Aorta (tissue), 5 donors: Measurements from ENCODE around the gene HAPLN2. TPM values are rescaled to one million over a fixed set of nuclear protein-coding genes. Genes with fewer than 3 reads are reported as not detected.
"Not testable (repeated sequence)": the region's sequence is repeated elsewhere in the genome, so short reads cannot be mapped to it uniquely, and the experiment has no call there.

Experiments
- ATAC-seq: fragments of 200-7000 bp; cut with Tn5 transposase; one replicate; pipeline ENCODE4 v1.9.1; 2022; ENCODE audit warnings: moderate library complexity; ENCODE audit not compliant: low FRiP score
- DNase-seq, 2 donors: peaks; one replicate each; pipeline ENCODE4 v3.0.0-alpha.2; 2020
- H3K27ac ChIP-seq, 2 donors: one replicate each; pipeline ENCODE4 v1.5.1; 2013; ENCODE audit warnings: low read length in 2 of 2, mild to moderate bottlenecking in 2 of 2, moderate library complexity in 2 of 2, control low read depth in 1 of 2, inconsistent platforms in 1 of 2, low read depth in 1 of 2
- H3K27me3 ChIP-seq, 2 donors: one replicate each; pipeline ENCODE4 v1.6.1; 2013; ENCODE audit warnings: control low read depth in 1 of 2, low read length in 1 of 2, mild to moderate bottlenecking in 1 of 2, moderate library complexity in 1 of 2; ENCODE audit not compliant: insufficient read depth in 2 of 2, control insufficient read depth in 1 of 2
- H3K36me3 ChIP-seq, 2 donors: one replicate each; pipeline ENCODE4 v1.6.1; 2013; ENCODE audit warnings: control low read depth in 1 of 2, low read length in 1 of 2, mild to moderate bottlenecking in 1 of 2; ENCODE audit not compliant: insufficient read depth in 2 of 2, control insufficient read depth in 1 of 2
- H3K4me1 ChIP-seq, 2 donors: one replicate each; pipeline ENCODE4 v1.6.1; 2013; ENCODE audit warnings: low read length in 2 of 2, control low read depth in 1 of 2, mild to moderate bottlenecking in 1 of 2, moderate library complexity in 1 of 2; ENCODE audit not compliant: insufficient read depth in 2 of 2, control insufficient read depth in 1 of 2
- H3K4me3 ChIP-seq, 2 donors: one replicate each; pipeline ENCODE4 v1.5.1; 2013; ENCODE audit warnings: low read length in 2 of 2, control low read depth in 1 of 2, mild to moderate bottlenecking in 1 of 2
- H3K9me3 ChIP-seq: one replicate; pipeline ENCODE4 v1.6.1; 2013; ENCODE audit warnings: mild to moderate bottlenecking, low read length; ENCODE audit not compliant: control insufficient read depth
- WGBS, 2 donors: extraction: QIAGEN DNeasy Blood & Tissue Kit; methylation state at CpG; one replicate each; pipeline ENCODE4 v1.1.7; 2013; 5-methylcytosine and 5-hydroxymethylcytosine counted together
- intact Hi-C, 2 donors: fragments of 100-400 bp; cut with DNase I; formaldehyde crosslinking; loops; one replicate each; pipeline versions ENCODE4 v1.14.2 to v1.15.0; 2022
- polyA plus RNA-seq, 2 donors: library from polyadenylated mRNA; stranded (reverse); fragments of 200-250 nt; gene quantifications; one replicate each; pipeline ENCODE4 v1.2.3, GENCODE V29; 2013
- total RNA-seq, 2 donors: library from RNA; stranded (reverse); fragmentation: NEBNext Ultra II Directional; extraction: Animal tissue kit (Norgen Biotek cat#: 25700); gene quantifications; one replicate each; pipeline ENCODE4 v1.2.1, GENCODE V29; 2021
- donor health status: healthy with polysubstance abuse.
- donor health status: Bipolar disorder and iron deficiency.
- donor health status: DM: no; HTN: no; CAD: no.
- donor health status: DM: no; HTN: no; CAD: no.
- donor health status: DM: yes; HTN: yes; CAD: no.

HAPLN2 gene
- total and polyA plus RNA-seq, 4 donors: 0.13 to 0.94 (median 0.39) TPM; not detected in 1

DNA sequence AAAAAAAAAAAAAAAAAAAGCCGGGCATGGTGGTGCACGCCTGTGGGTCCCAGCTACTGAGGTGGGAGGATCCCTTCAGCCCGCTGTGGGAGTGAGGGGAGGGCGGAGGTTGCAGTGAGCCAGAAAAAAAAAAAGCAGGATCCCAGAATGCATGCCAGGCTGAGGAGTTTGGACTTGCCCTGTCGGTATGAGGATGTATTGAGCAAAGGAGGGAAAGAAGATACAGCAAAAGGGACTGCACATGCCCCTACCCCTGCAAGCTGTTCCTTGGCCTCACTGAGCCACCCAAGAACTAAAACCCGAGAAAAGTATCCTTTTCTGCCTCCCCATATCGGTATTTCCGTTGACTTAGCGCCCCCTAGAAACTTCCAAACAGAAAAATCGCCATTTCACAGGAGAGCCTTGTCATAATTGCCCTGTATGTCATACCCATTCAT, 16.6 kb upstream of the HAPLN2 start:
- Histone ChIP-seq H3K27me3 (no peaks in the 10 kb centered on the region), H3K27ac (no peak overlapping the region), H3K9me3 (no peaks in the 10 kb centered on the region), H3K4me1 (no peaks in the 10 kb centered on the region), H3K4me3 (no peak overlapping the region), H3K36me3 (no peaks in the 10 kb centered on the region)
- DNase-seq (no peak), ATAC-seq (no peak)
- WGBS, 2 donors: 29 to 35% methylated on average over 10 of the region's 10 CpGs
- intact Hi-C loops: loop anchor here in 1 of 2 donors (10.0 kb wide), 1 partner anchor 218 kb away; no protein-coding TSS in a partner anchor

DNA sequence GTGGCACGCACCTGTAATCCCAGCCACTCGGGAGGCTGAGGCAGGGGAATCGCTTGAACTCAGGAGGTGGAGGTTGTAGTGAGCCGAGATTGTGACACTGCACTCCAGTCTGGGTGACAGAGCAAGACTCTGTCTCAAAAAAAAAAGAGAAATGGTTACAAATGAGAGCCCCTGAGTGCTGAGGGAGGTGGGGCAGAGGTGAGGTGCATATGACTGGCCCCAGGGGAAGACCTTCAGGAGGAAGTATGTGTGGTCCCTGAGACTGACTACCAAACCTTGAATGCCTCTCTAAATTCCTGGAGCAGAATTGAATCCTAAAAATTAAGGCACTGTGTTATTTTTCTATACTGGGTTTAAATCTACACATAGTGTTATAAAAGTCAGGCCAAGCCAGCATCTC, 11.9 kb upstream of the HAPLN2 start:
- not testable (repeated sequence) for H3K27me3 ChIP-seq, H3K36me3 ChIP-seq, ATAC-seq, DNase-seq, H3K9me3 ChIP-seq, H3K27ac ChIP-seq, H3K4me3 ChIP-seq, H3K4me1 ChIP-seq
- intact Hi-C loops: loop anchor here in 1 of 2 donors (10.0 kb wide), 1 partner anchor 223 kb away; no protein-coding TSS in a partner anchor
- 81 to 82% methylated on average over 4 of the region's 4 CpGs for WGBS, 2 donors

DNA sequence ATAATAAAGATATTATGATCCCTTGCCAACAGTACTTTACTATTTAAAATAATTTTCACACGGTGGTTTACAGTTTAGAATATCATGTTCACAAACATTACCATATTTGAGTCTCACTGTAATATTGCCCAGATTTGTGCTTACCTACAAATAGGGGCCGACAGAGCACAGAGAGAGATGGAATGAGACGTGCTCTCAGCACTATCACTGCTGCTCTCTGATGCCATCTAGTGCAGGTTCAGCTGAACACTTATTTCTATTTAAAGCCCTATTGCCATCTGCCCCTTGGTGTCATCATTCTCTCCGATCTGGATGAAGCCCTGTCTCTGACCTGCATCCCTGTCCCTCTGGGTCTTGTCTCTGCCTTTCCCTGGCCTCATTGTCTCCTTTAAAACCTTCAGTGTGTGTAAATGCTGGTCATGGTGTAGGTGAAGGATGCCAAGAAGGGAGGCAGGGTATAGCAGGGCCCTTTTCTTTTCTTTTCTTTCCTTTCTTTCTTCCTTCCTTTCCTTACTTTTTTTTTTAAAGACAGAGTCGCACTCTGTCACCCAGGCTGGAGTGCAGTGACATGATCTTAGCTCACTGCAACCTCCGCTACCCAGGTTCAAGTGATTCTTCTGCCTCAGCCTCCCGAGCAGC, 11.1 kb upstream of the HAPLN2 start:
- intact Hi-C loops: loop anchor here (2.0 to 10.0 kb wide), 4 partner anchors 23 to 223 kb away; no protein-coding TSS in a partner anchor
- Histone ChIP-seq H3K9me3 (no peaks in the 10 kb centered on the region), H3K4me1 (no peaks in the 10 kb centered on the region), H3K4me3 (no peak overlapping the region), H3K36me3 (no peaks in the 10 kb centered on the region), H3K27me3 (no peaks in the 10 kb centered on the region), H3K27ac (no peak overlapping the region)
- peak; percentile 87 for ATAC-seq
- 29 to 31% methylated on average over 7 of the region's 7 CpGs for WGBS, 2 donors
- peak in 1 of 2 donors; percentile 40 for DNase-seq

DNA sequence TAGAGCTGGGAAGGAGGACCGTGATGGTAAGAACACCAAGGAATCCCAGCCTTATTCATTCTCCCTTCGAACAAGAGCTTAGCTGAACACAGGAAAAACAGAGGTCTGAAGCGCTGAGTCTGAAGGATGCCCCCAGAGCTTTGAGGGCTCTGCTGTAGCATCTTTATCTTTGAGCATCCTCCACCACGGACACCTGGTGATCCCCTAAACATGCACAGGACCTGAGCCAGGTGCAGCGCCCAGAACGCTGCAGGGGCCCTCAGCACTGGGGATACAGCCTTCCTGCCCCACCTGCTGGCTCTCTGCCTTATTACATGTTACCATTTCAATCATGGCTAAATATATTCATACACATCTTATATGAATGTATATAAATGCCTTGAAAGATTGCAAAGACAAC, 10.2 kb upstream of the HAPLN2 start:
- Histone ChIP-seq H3K9me3 (no peaks in the 10 kb centered on the region), H3K36me3 (no peaks in the 10 kb centered on the region), H3K27me3 (no peaks in the 10 kb centered on the region), H3K4me1 (no peaks in the 10 kb centered on the region), H3K27ac (no peak overlapping the region), H3K4me3 (no peak overlapping the region)
- WGBS, 2 donors: 43% methylated on average over 6 of the region's 6 CpGs
- ATAC-seq: no peak
- intact Hi-C loops: loop anchor here (2.0 to 10.0 kb wide), 4 partner anchors 24 to 224 kb away; no protein-coding TSS in a partner anchor
- DNase-seq: peak in 1 of 2 donors; percentile 61

DNA sequence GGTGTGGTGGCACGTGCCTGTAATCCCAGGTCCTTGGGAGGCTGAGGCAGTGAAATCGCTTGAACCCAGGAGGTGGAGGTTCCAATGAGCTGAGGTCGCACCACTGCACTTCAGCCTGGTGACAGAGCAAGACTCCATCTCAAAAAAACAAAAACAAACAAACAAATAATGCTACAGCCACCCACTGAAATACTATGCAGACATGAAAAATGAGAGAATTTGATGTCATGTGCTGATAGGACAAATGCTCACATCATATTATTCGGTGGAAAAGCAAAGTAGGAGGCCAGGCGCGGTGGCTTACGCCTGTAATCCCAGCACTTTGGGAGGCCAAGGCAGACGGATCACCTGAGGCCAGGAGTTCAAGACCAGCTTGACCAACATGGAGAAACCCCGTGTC, 9.1 kb upstream of the HAPLN2 start:
- 89 to 91% methylated on average over 9 of the region's 9 CpGs for WGBS, 2 donors

DNA sequence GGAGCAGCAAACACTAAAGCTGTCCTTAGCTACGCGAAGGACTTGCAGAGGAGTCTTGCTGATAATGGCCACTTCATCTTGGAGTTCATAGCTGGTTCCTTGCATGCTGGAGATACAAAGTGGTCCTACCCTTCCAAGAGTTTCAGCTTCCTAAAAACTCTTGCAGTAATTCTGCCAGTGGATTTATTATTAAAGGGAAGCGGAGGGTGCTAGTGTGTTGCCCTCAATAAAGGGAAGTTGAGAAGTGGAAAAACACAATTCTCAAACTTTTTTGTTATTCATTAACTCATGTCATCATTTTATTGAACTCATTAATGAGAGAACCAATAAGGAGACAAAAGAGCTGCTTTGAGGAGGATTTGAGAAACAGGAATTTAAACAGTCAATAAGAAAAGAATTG, 6.5 kb upstream of the HAPLN2 start:
- intact Hi-C loops: loop anchor here in 1 of 2 donors (10.0 kb wide), 1 partner anchor 228 kb away; no protein-coding TSS in a partner anchor
- ATAC-seq (no peak), DNase-seq (no peak)
- no peaks in the 10 kb centered on the region for H3K9me3 ChIP-seq
- no peak overlapping the region for H3K4me3 ChIP-seq
- WGBS, 2 donors: 73 to 76% methylated on average over 3 of the region's 3 CpGs
- no peaks in the 10 kb centered on the region for H3K36me3 ChIP-seq
- no peak overlapping the region for H3K27ac ChIP-seq
- H3K4me1 ChIP-seq: no peaks in the 10 kb centered on the region
- no peaks in the 10 kb centered on the region for H3K27me3 ChIP-seq

More for the DNA sequence above, 9.1 kb upstream of the HAPLN2 start:
- ATAC-seq, H3K4me1 ChIP-seq, H3K27me3 ChIP-seq, H3K4me3 ChIP-seq, H3K27ac ChIP-seq, H3K9me3 ChIP-seq, H3K36me3 ChIP-seq: not testable (repeated sequence)
- intact Hi-C loops: loop anchor here in 1 of 2 donors (10.0 kb wide), 1 partner anchor 225 kb away; no protein-coding TSS in a partner anchor
- peak in 1 of 2 donors; percentile 20 for DNase-seq

DNA sequence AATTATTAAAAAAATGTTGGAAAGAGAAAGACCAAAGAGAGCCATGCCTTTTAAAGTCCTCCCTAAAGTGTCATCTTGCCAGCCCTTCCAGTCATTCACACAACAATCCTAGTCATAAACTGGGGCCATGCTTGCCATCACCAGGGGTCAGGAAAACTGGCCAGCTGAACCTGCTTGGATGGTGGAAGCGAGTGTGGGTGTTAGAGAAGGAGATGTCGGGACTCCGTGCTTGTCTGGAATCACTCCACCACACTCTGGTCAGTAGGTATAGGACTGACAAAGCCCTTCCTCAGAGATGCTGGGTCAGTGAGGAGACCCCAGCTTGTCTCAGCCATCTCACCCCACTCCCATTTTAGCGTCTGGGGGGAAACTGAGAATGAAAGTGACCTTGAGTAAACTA, 3.3 kb upstream of the HAPLN2 start:
- no peaks in the 10 kb centered on the region for H3K36me3 ChIP-seq
- no peaks in the 10 kb centered on the region for H3K4me1 ChIP-seq
- H3K27me3 ChIP-seq: peaks cover 0 to 1% of the 10 kb centered on the region in 2 donors
- H3K27ac ChIP-seq: no peak overlapping the region
- no peak overlapping the region for H3K4me3 ChIP-seq
- DNase-seq (peak in 1 of 2 donors; percentile 46), ATAC-seq (peak; percentile 45)
- no peaks in the 10 kb centered on the region for H3K9me3 ChIP-seq
- intact Hi-C loops: loop anchor here in 1 of 2 donors (10.0 kb wide), 1 partner anchor 231 kb away; no protein-coding TSS in a partner anchor
- 25 to 29% methylated on average over 4 of the region's 4 CpGs for WGBS, 2 donors

DNA sequence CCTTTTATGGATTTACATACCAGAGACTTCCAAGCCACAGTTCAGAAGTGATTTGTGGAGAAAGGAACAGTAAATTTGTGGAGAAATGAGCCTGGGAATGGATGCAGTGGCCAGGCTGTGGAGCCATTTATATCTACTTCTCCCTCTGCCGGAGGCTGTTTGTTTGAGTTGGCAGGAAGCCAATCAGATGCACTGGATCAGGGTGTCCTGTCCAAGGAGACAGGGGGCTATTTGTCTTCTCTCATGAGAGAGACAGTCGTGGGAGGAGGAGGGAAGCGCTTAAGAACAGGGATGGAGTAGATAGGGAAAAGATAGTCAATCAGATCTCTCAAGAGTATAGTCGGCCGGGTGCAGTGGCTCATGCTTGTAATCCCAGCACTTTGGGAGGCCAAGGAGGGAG, 2.8 kb upstream of the HAPLN2 start:
- Histone ChIP-seq H3K4me1 (no peaks in the 10 kb centered on the region), H3K9me3 (no peaks in the 10 kb centered on the region), H3K4me3 (no peak overlapping the region), H3K27me3 (peaks cover 0 to 1% of the 10 kb centered on the region in 2 donors), H3K36me3 (no peaks in the 10 kb centered on the region), H3K27ac (no peak overlapping the region)
- ATAC-seq: peak; percentile 58
- WGBS, 2 donors: 7 to 11% methylated on average over 5 of the region's 5 CpGs
- peak in 1 of 2 donors; percentile 53 for DNase-seq
- intact Hi-C loops: loop anchor here in 1 of 2 donors (10.0 kb wide), 1 partner anchor 232 kb away; no protein-coding TSS in a partner anchor

DNA sequence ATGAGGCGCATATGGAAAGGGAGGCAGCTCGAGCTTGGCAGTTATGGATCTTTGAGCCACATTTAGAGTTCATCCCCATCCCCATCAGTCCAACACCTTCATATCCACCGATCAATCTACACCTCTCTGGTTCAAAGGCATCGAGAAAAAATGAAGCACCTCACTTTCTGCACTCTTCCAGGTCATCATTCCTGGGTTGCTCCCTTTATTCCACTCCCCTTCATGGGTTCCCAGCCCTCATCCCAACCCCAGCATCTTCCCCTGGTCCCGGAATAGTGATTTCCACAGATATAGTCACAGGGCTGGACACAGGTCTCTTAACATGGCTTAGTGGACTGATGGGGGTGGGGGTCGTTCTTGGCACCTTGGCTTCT, 354 bp downstream of the HAPLN2 start:
- Histone ChIP-seq H3K27me3 (peaks cover 0 to 1% of the 10 kb centered on the region in 2 donors), H3K36me3 (no peaks in the 10 kb centered on the region), H3K27ac (no peak overlapping the region), H3K4me3 (no peak overlapping the region), H3K9me3 (no peaks in the 10 kb centered on the region), H3K4me1 (no peaks in the 10 kb centered on the region)
- DNase-seq: peak in 1 of 2 donors; percentile 16
- 23 to 29% methylated on average over 6 of the region's 6 CpGs for WGBS, 2 donors
- ATAC-seq: no peak
- intact Hi-C loops: loop anchor here in 1 of 2 donors (10.0 kb wide), 1 partner anchor 235 kb away; no protein-coding TSS in a partner anchor
